NCI-H226 (cell line): ENCODE measurements around the gene GRM7.

Experiments used
- DNase-seq: peaks from one replicate; pipeline ENCODE4 v3.0.0-alpha.2; 2015

The GRM7 gene

GRCh38 chr3:7322957-7323669, 462.2 kb downstream of the GRM7 start:
- DNase-seq, result no peak

- no peak for DNase-seq
These were observed 467.4 kb downstream of the GRM7 start for GRCh38 chr3:7328339-7328738.

GRCh38 chr3:7332696-7333095, 471.8 kb downstream of the GRM7 start:
- DNase-seq, result no peak

- no peak for DNase-seq
These were observed 472.2 kb downstream of the GRM7 start for GRCh38 chr3:7333125-7333524.

- no peak for DNase-seq
These were observed 479.9 kb downstream of the GRM7 start for GRCh38 chr3:7340795-7341194.

DNA sequence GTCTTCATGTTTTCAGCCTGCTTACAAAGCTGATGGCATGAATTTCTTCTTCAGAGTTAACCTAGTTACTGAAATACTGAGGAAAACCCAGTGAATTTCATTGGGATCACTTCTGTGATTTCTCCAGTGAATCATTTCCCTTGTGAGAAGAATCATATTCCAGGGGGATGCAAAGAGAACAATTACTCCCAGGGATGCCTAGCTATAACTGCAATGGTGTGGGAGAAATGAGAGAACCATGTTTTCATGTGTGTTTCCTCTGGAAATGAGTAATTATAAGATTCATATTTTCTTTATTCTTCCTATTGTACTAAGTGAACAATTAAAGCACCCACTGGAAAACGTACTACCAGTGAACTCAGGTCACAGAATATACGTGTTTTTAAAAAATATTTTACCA, 485.4 kb downstream of the GRM7 start:
- DNase-seq, result no peak

DNA sequence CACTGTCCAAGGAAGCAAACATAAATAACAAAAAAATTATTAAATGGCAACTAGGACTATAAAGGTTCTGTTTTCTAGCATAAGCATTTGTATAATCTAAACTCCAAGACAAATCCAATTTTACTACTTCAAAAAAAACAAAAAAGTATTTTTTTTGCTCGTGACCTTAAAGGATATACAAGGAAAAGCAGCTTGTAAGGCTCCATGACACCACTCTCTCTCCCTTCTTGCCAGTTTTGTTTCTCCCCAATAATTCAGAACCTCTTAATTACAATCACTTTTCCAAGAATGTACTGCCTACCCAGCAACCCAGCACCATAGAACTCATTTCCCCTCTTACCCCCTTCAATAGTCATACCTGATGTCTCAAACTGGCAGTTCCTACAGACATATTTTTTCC, 496.2 kb downstream of the GRM7 start:
- no peak for DNase-seq

DNA sequence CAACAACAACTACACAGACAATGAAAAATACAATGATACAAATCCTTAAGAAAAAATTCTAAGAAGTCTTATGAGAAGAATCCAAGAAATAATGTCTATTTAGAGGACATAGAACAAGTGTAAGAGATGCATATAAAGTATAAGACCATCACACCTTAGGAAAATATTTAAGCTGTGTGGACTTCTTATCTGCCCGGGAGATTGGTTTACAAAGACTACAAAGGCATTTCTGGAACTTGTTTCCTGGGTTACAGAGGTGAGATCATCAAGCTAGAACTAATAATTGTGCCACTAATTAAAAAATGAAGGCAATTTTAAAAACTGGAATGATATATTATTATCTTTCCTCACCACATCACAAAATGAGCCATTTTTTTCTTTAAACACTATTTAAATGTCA, 507.1 kb downstream of the GRM7 start:
- no peak for DNase-seq

DNA sequence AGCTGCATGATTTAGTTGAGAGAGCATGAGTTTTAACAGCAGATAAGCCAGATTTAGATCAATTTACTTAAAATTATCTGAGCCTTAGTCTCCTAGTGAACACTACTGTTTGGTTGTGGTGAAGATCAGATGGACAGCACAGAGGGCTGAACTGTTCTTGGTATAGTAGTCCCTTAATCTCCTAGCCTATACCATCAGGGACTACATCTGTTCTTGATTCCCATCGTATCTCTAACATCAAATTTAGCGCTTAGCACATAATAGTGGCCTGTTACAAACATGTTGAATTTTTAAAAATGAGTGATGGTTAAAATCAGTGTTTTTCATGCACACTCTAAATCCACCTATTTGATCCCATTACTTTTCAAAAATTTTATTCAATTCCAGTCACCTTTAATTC, 507.7 kb downstream of the GRM7 start:
- no peak for DNase-seq

GRCh38 chr3:7371693-7372572, 511.0 kb downstream of the GRM7 start:
- DNase-seq, result no peak

DNA sequence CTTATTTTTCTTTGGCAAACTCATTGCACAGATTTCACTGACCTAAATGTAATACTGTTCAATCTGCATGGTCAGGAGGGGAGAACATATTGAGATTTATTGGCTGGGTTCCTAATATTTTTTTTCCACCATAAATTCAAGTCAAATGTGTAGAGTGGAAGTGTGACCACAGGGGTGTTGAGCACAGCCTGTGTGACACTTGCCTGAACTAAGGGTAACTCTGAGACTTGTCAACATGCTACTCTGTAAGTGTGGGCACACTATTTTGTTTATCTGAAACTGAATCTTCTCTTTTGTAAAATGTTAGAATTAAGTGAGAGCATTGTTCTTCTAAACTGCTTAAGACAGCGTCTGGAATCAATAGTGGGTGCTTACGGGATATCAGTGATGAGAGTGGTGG, 516.2 kb downstream of the GRM7 start:
- no peak for DNase-seq

DNA sequence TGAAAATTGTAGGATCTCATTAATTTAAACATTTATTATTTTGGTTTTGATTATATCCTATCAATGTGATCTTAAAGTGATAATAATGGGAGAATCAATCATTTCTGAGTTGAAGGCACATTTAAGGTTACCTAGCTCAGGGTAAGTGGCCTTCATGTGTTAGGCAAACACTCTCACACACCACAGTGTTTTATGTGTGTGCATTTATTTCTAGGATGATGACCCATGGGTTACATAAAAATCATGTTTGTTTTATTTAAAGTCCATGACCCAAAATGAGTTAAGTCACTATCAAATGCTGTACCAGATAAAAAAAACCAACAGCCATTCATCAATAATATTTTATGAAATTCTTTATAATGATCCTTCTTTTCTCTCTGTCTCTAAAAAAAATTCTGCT, 520.8 kb downstream of the GRM7 start:
- DNase-seq, result no peak

DNA sequence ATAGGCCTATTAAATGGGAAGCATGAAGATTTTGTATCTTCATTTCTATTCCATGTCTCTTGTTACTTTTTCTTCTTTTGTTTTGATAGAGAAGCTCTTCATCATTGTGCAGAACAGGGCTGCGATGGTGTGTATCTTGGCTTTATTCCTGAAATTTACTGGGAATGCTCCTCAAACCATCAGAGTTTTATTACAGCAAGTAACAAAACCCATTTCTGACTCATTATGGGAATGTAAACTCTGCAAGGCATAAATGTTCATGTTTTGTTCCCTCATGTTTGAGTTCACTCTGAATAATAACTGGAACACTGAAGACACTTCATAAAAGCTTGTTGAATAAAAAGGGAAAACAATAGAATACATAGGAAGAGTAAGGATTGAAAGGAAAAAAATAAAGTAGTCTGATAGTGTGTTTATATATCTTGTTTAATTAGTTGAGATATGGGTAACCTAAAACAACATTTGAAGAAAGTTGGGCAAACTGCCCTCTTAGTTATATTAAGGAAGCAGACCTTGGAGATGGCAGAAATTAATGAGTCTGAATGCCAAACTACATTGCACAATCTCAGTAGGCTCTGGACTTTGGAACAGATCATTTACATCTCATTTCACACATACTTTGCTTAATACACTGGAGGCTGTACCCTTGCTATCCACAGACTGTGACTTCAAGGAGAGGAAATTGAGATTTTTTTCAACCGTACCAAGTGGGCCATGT, 521.5 kb downstream of the GRM7 start:
- DNase-seq, result no peak

DNA sequence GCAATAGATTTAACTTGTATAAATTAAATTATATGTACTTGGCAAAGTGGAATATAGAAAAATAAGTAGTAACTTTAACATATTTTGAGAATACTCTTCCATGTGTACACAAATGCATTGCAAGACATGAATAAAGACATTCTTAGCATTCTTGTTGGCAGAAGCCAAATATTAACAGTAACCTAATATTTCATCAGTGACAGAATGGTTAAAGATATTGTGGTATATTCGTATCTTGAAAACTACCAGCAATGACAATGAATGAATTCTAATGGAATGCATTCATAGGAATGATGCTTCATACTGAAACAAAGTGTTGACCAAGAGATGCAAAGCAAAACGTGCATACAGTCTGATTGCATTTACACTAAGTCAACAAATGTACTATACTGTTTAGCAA, 524.7 kb downstream of the GRM7 start:
- DNase-seq, result peak; percentile 1

DNA sequence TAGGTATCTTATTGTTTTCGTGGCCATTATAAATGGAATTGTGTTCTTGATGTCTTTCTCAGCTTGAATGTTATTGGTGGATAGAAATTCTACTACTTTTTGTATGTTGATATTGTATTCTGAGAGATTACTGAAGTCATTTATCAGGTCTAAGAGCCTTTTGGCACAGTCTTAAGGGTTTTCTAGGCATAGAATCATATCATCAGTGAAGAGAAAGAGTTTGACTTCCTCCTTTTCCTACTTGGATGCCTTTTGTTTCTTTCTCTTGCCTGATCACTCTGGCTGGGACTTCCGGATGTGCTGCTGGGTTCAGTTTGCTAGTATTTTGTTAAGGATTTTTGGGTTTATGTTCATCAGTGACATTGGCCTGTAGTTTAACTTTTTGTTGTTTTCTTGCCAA, 527.1 kb downstream of the GRM7 start:
- DNase-seq, result no peak

- DNase-seq, result no peak
These were observed 531.3 kb downstream of the GRM7 start for GRCh38 chr3:7392206-7392605.

DNA sequence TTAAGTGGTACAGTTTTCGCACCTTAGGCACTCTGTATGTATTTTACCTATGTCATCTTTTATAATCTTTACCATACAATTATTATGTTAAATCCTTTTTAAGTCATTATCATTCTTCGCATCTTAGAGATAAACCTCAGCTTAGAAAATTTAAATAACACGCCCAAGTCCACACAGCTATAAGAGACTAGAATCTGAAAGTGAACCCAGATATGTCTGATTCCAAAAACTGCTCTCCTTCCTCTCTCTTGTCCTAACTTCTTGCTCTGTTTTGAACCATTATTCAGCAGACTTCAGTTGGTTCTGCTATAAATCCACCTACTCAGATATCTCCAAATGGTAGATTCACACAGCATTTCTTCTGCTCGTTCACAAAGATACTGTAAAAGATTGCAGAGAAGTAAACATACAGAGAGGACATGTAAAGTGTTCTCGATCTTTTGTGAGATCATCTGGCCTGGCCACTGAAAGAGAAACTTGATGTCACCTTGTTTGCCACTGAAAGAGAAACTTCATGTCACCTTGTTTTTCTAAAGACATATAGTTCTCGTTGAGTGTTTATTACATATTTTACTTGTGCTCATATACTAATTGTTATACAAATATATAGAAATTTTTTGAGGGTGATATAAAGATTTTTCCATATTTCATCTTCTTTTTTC, 533.2 kb downstream of the GRM7 start:
- DNase-seq, result no peak

DNA sequence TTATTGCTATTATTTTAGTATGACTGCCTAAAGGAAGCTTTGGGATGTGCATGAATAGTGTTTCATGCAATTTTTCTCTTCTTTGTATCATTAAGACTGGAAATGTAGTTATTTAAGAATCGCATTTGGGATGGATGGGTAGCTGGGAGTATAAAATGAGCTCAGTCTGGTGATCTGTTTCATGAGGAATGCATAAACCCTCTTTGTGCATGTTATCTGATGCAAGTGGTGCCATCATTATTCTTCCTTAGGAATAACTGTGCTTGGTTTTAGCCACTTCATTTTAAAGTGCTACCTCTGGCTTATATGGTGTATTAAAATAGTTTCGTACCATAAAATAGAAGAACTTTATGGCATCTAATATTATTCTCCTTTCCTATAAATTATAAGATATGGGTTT, 535.6 kb downstream of the GRM7 start:
- DNase-seq, result no peak

- DNase-seq, result no peak
These were observed 536.2 kb downstream of the GRM7 start for GRCh38 chr3:7397097-7397496.

GRCh38 chr3:7400360-7400759, 539.4 kb downstream of the GRM7 start:
- no peak for DNase-seq

DNA sequence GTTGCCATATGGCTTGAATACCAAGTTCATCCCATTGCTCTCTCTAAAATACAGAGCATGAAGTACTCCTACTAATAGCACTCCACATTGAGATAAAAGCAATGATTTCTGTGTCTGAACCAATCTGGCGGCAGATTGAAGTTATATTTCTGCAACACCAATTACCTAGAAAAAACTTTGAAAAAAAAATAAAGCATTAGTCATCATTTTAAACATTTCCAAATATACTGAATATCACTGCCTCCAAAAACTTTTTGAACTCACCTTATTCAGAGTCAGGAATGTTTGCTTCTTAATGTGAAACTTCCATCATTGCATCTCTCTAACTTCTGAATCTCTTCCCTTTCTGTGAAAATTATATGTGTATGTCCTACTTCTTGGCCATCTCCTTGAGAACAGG, 540.5 kb downstream of the GRM7 start:
- no peak for DNase-seq

- DNase-seq, result no peak
These were observed 546.2 kb downstream of the GRM7 start for GRCh38 chr3:7407107-7407506.

DNA sequence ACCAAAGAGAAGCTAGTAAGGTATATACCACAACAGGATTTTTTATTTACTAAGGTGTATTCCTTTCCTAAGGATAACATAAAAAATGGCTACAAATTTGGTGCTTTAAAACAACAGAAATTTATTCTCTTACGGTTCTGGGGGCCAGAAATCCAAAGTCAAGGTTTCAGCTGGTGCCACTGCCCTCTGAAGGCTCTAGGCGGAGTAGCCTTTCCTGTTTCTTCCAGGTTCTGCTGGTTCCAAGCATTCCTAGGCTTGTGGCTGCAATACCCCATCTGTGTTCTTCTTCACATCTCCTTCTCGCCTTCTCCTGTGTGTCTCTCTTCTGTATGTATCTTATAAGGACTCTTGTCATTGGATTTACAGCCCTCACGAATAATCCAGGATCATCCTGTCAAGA, 549.9 kb downstream of the GRM7 start:
- no peak for DNase-seq
